Posterior cingulate gyrus (tissue), 11 donors: Measurements from ENCODE around the gene IL22RA2.

Experiments used
- DNase-seq, 10 donors: peaks; one replicate each; pipeline versions ENCODE4 v3.0.0 to v3.0.0-alpha.2; 2020 to 2021; ENCODE audit warnings: mixed read lengths in 3 of 10
- intact Hi-C: fragments of 100-400 bp; cut with DNase I; formaldehyde crosslinking; loops from one replicate; pipeline ENCODE4 v1.15.1; 2023

The IL22RA2 gene

GRCh38 chr6:137097526-137097925 is 75.9 kb downstream of the IL22RA2 start:
- no peak for DNase-seq
- intact Hi-C loops = no loop called here

DNA sequence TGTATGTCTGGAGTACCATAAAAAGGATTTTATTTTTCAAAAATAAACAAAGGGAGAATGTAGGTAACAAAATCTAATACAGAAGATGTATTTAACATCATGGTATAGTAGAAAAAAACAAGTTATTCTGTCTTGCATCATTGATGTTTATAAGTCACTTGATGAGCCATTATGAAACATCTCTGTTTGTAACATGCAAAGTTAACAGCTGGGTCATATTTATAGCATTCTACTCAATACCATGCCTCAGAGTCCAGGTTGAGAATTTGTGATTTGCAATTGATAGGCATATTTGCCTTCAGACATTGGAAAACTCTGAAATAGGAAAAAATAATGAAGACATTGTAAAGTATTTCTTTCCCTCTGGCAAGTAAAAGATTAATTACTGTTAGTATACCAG is 76.4 kb downstream of the IL22RA2 start:
- intact Hi-C loops = no loop called here
- no peak for DNase-seq

DNA sequence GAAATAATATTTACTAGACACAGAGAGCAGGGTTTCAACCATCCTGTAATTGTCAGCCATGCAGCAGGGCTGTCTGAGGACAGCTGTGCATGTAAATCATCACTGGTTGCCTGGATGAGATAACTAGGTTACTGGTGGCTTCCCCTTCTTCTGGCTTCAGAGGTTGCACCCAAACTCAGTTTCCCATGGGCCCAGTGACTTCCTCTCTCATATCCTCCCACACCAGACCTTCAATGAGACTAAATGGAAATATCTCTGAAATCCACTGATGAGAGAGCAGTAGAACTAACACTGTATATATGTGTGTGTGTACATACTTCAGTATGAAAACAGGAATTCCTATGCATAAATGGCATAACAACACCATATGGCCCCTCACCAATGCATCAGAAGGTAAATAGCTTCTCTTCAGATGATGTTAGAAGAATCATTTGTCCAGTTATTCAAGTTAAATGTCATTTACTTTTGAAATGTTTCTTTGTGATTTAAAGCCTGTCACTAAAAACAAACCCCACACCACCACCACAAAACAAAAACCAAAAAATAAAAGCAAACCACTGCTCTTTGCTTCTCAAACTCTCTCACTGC is 77.7 kb downstream of the IL22RA2 start:
- no peak for DNase-seq
- intact Hi-C loops = loop anchor here (2.0 kb wide), 2 partner anchors 107 to 219 kb away; no protein-coding TSS in a partner anchor

DNA sequence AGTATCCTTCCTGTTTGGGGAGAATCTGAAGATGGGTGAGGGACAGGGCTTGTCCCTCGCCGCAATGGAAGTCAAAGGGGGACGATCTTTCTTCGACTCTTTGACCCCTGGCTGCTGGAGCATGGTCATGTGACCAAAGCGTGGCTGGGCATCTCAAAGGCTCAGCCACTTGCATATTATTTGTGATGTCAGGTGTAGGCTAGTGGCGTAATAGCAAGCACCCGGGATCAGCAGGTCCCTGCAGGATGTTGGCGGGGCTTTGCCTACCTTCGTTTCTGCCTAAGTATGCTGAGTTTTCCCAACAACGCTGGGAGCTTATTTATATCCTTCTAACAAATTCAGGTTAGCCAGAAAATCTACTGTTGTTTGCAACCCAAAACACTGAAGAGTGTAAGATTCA is 78.4 kb downstream of the IL22RA2 start:
- intact Hi-C loops = loop anchor here (2.0 kb wide), 2 partner anchors 108 to 220 kb away; no protein-coding TSS in a partner anchor
- no peak for DNase-seq

DNA sequence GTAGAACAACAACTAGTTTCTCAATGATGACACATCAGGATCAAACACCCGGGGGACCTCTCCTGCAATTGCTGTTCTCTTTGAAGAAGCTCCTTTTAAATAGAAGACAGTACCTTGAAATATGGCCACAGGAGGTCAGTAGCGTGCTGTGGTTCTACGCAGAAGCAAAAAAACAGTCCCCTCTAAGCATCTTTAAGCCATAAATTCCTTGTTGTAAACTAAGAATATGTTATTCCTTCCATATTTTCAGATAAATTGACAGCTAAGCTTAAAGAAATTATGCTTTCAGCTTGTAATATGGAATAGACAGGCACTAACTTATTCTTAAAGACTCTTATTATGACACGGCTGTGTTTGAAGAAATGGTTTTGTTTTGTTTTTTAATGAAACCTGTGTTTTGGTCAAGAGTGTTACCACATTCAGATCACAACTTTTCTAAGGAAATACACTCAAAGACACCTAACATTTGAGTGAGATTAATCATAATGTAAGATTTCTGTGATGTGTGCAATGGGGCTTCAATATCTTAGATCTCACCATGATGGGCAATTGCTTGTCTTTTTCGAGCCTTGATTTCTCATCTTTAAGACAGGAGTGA is 78.9 kb downstream of the IL22RA2 start:
- intact Hi-C loops = loop anchor here (2.0 to 5.0 kb wide), 3 partner anchors 108 to 548 kb away; no protein-coding TSS in a partner anchor

More for the DNA sequence above, 78.9 kb downstream of the IL22RA2 start:
- peak in 5 of 10 donors; percentile 21 to 59 (median 51) for DNase-seq
